Measurements from ENCODE around the gene SLC26A6. TPM values are rescaled to one million over a fixed set of nuclear protein-coding genes. Genes with fewer than 3 reads are reported as not detected.

SLC26A6 gene
- total and polyA plus RNA-seq, 4 experiments from 2014 or later, result 3.0 to 32.4 (median 17.6) TPM

- peaks cover 25 to 62% (median 39%) of the 10 kb centered on the region in 4 donors for H3K4me1 Mint-ChIP-seq
- Histone ChIP-seq H3K4me3 (ENCODE audit: low read length in 2 of 2) (no peak overlapping the region), H3K27me3 (ENCODE audit: insufficient read depth, low read length) (no peaks in the 10 kb centered on the region), H3K4me1 (ENCODE audit: insufficient read depth, low read length) (peaks cover 45% of the 10 kb centered on the region), H3K27ac (ENCODE audit: low read depth, low read length) (no peak overlapping the region), H3K9me3 (ENCODE audit: control insufficient read depth in 1 of 2, low read length in 2 of 2) (no peaks in the 10 kb centered on the region), H3K36me3 (ENCODE audit: insufficient read depth, low read length) (peaks cover 23% of the 10 kb centered on the region)
- no peak overlapping the region for H3K4me3 Mint-ChIP-seq
- no peaks in the 10 kb centered on the region for H3K9me3 Mint-ChIP-seq
- no peaks in the 10 kb centered on the region for H3K27me3 Mint-ChIP-seq
- peaks cover 22 to 38% of the 10 kb centered on the region in 2 donors for H3K36me3 Mint-ChIP-seq
- DNase-seq, result no peak
- intact Hi-C loops (cut with micrococcal nuclease), result loop anchor here (10.0 kb wide), 1 partner anchor 233 kb away; the partner anchor contains the start of gene ARIH2
- ChIA-PET POLR2A (ENCODE audit: partially characterized antibody) (no interaction called here), CTCF (ENCODE audit: partially characterized antibody) (no interaction called here)
- no peak overlapping the region for H3K27ac Mint-ChIP-seq
Observed at GRCh38 chr3:48681541-48681880, 46.2 kb upstream of the SLC26A6 start.

GRCh38 chr3:48680811-48681540 is 45.7 kb upstream of the SLC26A6 start:
- Mint-ChIP-seq H3K27ac (peak overlapping the region in 1 of 7 donors; percentile 14), H3K27me3 (no peaks in the 10 kb centered on the region), H3K4me3 (peak overlapping the region in 1 of 8 donors; percentile 53), H3K4me1 (peaks cover 23 to 56% (median 35%) of the 10 kb centered on the region in 4 donors), H3K36me3 (peaks cover 22 to 33% of the 10 kb centered on the region in 2 donors), H3K9me3 (no peaks in the 10 kb centered on the region)
- ChIA-PET POLR2A (ENCODE audit: partially characterized antibody) (no interaction called here), CTCF (ENCODE audit: partially characterized antibody) (interaction anchor here (1.3 kb wide), 1 partner anchor 24 kb away, joined by 3 read pairs; no protein-coding TSS in a partner anchor)
- intact Hi-C loops (cut with micrococcal nuclease), result loop anchor here (10.0 kb wide), 1 partner anchor 234 kb away; the partner anchor contains the start of gene ARIH2
- peaks cover 23% of the 10 kb centered on the region for H3K36me3 ChIP-seq (ENCODE audit: insufficient read depth, low read length)
- H3K27me3 ChIP-seq (ENCODE audit: insufficient read depth, low read length), result no peaks in the 10 kb centered on the region
- H3K27ac ChIP-seq (ENCODE audit: low read depth, low read length), result no peak overlapping the region
- H3K9me3 ChIP-seq (ENCODE audit: control insufficient read depth in 1 of 2, low read length in 2 of 2), result no peaks in the 10 kb centered on the region
- no peak overlapping the region for H3K4me3 ChIP-seq (ENCODE audit: low read length in 2 of 2)
- DNase-seq, result no peak
- H3K4me1 ChIP-seq (ENCODE audit: insufficient read depth, low read length), result peaks cover 39% of the 10 kb centered on the region

- intact Hi-C loops (cut with micrococcal nuclease), result loop anchor here (10.0 kb wide), 1 partner anchor 235 kb away; the partner anchor contains the start of gene ARIH2
- CTCF ChIA-PET (ENCODE audit: partially characterized antibody), result interaction anchor here (1.3 kb wide), 1 partner anchor 23 kb away, joined by 3 read pairs; no protein-coding TSS in a partner anchor
Observed at GRCh38 chr3:48679411-48680391, 44.4 kb upstream of the SLC26A6 start.

GRCh38 chr3:48678566-48679380 is 43.5 kb upstream of the SLC26A6 start:
- peak overlapping the region in 1 of 8 donors; percentile 35 for H3K4me3 Mint-ChIP-seq
- no peaks in the 10 kb centered on the region for H3K27me3 Mint-ChIP-seq
- no peak overlapping the region for H3K4me3 ChIP-seq (ENCODE audit: low read length in 2 of 2)
- H3K36me3 Mint-ChIP-seq, result peaks cover 22 to 34% of the 10 kb centered on the region in 2 donors
- ChIA-PET CTCF (ENCODE audit: partially characterized antibody) (interaction anchor here (1.4 kb wide), 1 partner anchor 8 kb away, joined by 3 read pairs; no protein-coding TSS in a partner anchor), POLR2A (ENCODE audit: partially characterized antibody) (no interaction called here)
- peaks cover 23% of the 10 kb centered on the region for H3K36me3 ChIP-seq (ENCODE audit: insufficient read depth, low read length)
- no peak for DNase-seq
- H3K27ac Mint-ChIP-seq, result peak overlapping the region in 4 of 7 donors; percentile 11 to 64 (median 55)
- no peaks in the 10 kb centered on the region for H3K9me3 ChIP-seq (ENCODE audit: control insufficient read depth in 1 of 2, low read length in 2 of 2)
- H3K27ac ChIP-seq (ENCODE audit: low read depth, low read length), result no peak overlapping the region
- H3K4me1 ChIP-seq (ENCODE audit: insufficient read depth, low read length), result peaks cover 24% of the 10 kb centered on the region
- intact Hi-C loops (cut with micrococcal nuclease), result no loop called here
- no peaks in the 10 kb centered on the region for H3K9me3 Mint-ChIP-seq
- H3K27me3 ChIP-seq (ENCODE audit: insufficient read depth, low read length), result no peaks in the 10 kb centered on the region
- H3K4me1 Mint-ChIP-seq, result peaks cover 13 to 35% (median 21%) of the 10 kb centered on the region in 4 donors

More at GRCh38 chr3:48679411-48680391, 44.4 kb upstream of the SLC26A6 start:
- Histone ChIP-seq H3K4me1 (ENCODE audit: insufficient read depth, low read length) (peaks cover 34% of the 10 kb centered on the region), H3K4me3 (ENCODE audit: low read length in 2 of 2) (no peak overlapping the region), H3K27me3 (ENCODE audit: insufficient read depth, low read length) (no peaks in the 10 kb centered on the region), H3K36me3 (ENCODE audit: insufficient read depth, low read length) (peaks cover 23% of the 10 kb centered on the region), H3K27ac (ENCODE audit: low read depth, low read length) (no peak overlapping the region), H3K9me3 (ENCODE audit: control insufficient read depth in 1 of 2, low read length in 2 of 2) (no peaks in the 10 kb centered on the region)
- DNase-seq, result no peak
- Mint-ChIP-seq H3K4me3 (peak overlapping the region in 2 of 8 donors; percentile 35 to 56), H3K27ac (peak overlapping the region in 3 of 7 donors; percentile 11 to 62 (median 37)), H3K9me3 (no peaks in the 10 kb centered on the region), H3K36me3 (peaks cover 22 to 33% of the 10 kb centered on the region in 2 donors), H3K27me3 (no peaks in the 10 kb centered on the region), H3K4me1 (peaks cover 18 to 45% (median 28%) of the 10 kb centered on the region in 4 donors)
- POLR2A ChIA-PET (ENCODE audit: partially characterized antibody), result no interaction called here

GRCh38 chr3:48678056-48678455 is 42.8 kb upstream of the SLC26A6 start:
- Histone ChIP-seq H3K9me3 (ENCODE audit: control insufficient read depth in 1 of 2, low read length in 2 of 2) (no peaks in the 10 kb centered on the region), H3K4me3 (ENCODE audit: low read length in 2 of 2) (no peak overlapping the region), H3K27ac (ENCODE audit: low read depth, low read length) (no peak overlapping the region), H3K27me3 (ENCODE audit: insufficient read depth, low read length) (no peaks in the 10 kb centered on the region), H3K36me3 (ENCODE audit: insufficient read depth, low read length) (peaks cover 23% of the 10 kb centered on the region), H3K4me1 (ENCODE audit: insufficient read depth, low read length) (peaks cover 17% of the 10 kb centered on the region)
- intact Hi-C loops (cut with micrococcal nuclease), result no loop called here
- Mint-ChIP-seq H3K9me3 (no peaks in the 10 kb centered on the region), H3K27me3 (no peaks in the 10 kb centered on the region), H3K36me3 (peaks cover 22 to 37% of the 10 kb centered on the region in 2 donors), H3K27ac (peak overlapping the region in 2 of 7 donors; percentile 47 to 48), H3K4me3 (no peak overlapping the region), H3K4me1 (peaks cover 10 to 32% (median 17%) of the 10 kb centered on the region in 4 donors)
- POLR2A ChIA-PET (ENCODE audit: partially characterized antibody), result no interaction called here
- DNase-seq, result no peak
- CTCF ChIA-PET (ENCODE audit: partially characterized antibody), result interaction anchor here (1.4 kb wide), 1 partner anchor 8 kb away, joined by 3 read pairs; no protein-coding TSS in a partner anchor

- H3K4me3 ChIP-seq (ENCODE audit: low read length in 2 of 2), result no peak overlapping the region
- ChIA-PET POLR2A (ENCODE audit: partially characterized antibody) (interaction anchor here (1.5 kb wide), 1 partner anchor 13 kb away, joined by 4 read pairs; no protein-coding TSS in a partner anchor), CTCF (ENCODE audit: partially characterized antibody) (interaction anchor here (1.2 kb wide), 1 partner anchor 10 kb away, joined by 3 read pairs; no protein-coding TSS in a partner anchor)
- H3K36me3 Mint-ChIP-seq, result peaks cover 11 to 17% of the 10 kb centered on the region in 2 donors
- no peak for DNase-seq
- H3K27ac Mint-ChIP-seq, result no peak overlapping the region
- peaks cover 7% of the 10 kb centered on the region for H3K4me1 ChIP-seq (ENCODE audit: insufficient read depth, low read length)
- no peak overlapping the region for H3K27ac ChIP-seq (ENCODE audit: low read depth, low read length)
- H3K4me3 Mint-ChIP-seq, result no peak overlapping the region
- no peaks in the 10 kb centered on the region for H3K27me3 ChIP-seq (ENCODE audit: insufficient read depth, low read length)
- H3K9me3 ChIP-seq (ENCODE audit: control insufficient read depth in 1 of 2, low read length in 2 of 2), result no peaks in the 10 kb centered on the region
- peaks cover 6% of the 10 kb centered on the region for H3K36me3 ChIP-seq (ENCODE audit: insufficient read depth, low read length)
- no peaks in the 10 kb centered on the region for H3K9me3 Mint-ChIP-seq
- H3K27me3 Mint-ChIP-seq, result no peaks in the 10 kb centered on the region
- intact Hi-C loops (cut with micrococcal nuclease), result no loop called here
- H3K4me1 Mint-ChIP-seq, result peaks cover 2 to 5% (median 4%) of the 10 kb centered on the region in 4 donors
Observed at GRCh38 chr3:48674505-48674904, 39.2 kb upstream of the SLC26A6 start.

Data from CD4-positive, alpha-beta memory T cell (primary cell).